ENCODE results near the gene CNNM4.

Gene CNNM4

DNA sequence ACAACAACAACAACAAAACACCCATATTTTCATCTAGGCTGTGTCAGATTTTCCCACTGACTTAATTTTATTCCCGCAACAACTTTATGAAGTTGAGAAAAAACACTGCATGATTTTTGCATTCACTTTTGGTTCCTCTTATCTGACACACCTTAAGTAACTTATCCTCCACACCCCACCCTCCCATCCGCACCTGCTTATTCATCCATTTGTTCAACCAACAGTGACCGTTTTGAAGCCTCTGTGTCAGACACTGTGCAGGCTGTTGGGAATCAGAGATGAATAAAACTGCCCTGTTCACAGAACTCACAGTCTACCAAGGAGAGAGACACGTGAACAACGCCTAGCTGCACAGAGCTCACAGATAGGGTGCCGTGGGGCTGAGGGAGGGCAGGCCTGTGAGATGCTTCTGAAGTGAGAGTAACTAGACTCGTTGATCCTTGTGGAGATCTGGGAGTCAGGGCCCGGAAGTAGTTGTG lies 7.4 kb downstream of the CNNM4 start:
- TF ChIP-seq, protein P1, sequence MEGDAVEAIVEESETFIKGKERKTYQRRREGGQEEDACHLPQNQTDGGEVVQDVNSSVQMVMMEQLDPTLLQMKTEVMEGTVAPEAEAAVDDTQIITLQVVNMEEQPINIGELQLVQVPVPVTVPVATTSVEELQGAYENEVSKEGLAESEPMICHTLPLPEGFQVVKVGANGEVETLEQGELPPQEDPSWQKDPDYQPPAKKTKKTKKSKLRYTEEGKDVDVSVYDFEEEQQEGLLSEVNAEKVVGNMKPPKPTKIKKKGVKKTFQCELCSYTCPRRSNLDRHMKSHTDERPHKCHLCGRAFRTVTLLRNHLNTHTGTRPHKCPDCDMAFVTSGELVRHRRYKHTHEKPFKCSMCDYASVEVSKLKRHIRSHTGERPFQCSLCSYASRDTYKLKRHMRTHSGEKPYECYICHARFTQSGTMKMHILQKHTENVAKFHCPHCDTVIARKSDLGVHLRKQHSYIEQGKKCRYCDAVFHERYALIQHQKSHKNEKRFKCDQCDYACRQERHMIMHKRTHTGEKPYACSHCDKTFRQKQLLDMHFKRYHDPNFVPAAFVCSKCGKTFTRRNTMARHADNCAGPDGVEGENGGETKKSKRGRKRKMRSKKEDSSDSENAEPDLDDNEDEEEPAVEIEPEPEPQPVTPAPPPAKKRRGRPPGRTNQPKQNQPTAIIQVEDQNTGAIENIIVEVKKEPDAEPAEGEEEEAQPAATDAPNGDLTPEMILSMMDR (IDR thresholded peaks at IDR 0.05; ENCODE audit: extremely low read depth, missing control alignments) = no peak
- DNase-seq (ENCODE audit: low spot score) = peak; percentile 46

DNA sequence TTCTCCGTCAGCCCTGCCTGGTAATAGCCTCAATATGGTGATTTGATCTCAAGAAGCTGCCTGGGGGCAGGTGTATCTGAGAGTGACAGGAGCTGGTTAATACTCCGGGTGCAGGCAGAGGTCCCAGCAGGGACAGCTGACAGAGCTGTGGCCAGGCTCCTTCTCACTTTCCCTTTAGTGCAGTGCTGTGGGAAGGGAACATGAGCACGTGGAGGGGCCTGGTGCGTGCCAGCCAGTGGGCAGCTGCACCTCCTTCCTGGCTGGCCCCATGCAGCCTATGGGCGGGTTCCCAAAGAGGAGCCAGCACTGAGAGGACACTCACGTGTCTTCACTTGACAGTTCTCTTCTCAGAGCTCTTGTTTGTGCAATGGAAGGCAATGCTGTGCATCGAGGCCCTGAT lies 9.1 kb downstream of the CNNM4 start:
- TF ChIP-seq, protein P1 (IDR thresholded peaks at IDR 0.05; ENCODE audit: extremely low read depth, missing control alignments) = no peak
- DNase-seq (ENCODE audit: low spot score) = no peak

DNA sequence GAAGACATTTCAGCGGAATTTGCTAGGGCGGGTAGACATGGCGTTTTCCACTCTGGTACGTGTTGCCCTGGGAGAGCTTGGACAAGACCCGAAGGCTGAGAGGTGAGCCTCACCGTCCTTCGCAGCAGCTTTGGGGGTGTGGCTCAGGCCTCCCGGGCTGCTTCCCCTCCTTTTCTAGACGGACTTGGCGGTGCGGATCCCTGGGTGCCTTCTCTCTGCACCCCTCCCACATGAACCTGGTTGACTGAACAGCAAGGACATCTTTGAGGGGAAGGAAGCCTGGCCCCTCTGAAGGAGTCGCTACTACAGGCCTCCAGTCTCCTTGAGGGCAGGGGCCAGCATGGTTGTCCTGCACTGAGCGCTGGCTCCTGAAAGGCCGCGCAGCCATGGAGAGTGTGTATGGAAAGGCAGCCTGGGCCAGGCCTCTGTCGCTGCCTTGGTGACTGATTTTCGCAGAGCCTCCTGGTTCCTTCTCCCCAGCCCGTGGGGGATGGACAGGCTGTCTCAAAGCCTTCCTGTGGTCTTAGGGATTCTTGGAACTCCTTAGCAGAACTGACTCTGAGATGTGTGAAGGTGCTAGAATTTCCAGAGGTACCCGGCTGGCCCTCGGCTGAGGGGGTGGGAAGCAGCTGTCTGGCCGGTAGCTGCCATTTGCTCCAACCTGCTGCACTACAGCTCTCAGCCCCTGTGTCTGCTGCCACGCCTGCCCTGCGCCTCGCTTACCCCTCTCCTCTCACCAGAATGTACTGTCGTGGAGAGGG lies 9.9 kb downstream of the CNNM4 start:
- TF ChIP-seq, protein P1 (IDR thresholded peaks at IDR 0.05; ENCODE audit: extremely low read depth, missing control alignments) = no peak
- DNase-seq (ENCODE audit: low spot score) = no peak

DNA sequence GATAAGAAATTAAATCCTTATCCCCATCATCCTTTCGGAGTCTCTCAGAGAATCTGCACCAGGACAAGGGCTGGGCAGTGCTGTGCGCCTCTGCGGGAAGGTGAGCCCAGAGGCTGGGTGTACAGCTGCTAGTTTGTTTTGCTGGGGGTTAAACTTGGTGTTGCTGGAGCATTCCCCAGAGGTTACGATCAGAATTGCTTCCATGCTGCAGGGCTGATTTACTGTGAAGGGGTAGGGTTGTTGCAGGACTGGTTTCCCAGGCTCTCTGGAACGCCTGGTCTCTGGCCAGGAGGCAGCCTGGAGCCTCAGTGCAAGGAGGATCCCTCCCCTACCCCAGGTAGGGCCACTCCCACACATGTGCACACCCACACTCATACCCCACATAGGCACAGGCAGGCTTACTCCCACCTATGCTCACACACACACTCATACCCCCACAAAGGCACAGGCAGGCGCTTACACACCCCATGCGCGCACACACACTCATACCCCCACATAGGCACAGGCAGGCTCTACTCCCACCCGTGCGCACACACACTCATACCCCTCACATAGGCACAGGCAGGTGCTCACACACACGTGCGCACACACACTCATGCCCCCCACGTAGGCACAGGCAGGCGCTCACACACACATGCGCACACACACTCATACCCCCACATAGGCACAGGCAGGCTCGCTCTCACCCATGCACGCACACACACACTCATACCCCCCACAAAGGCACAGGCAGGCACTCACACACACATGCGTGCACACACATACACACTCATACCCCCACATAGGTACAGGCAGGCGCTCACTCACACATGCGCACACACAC lies 11.3 kb downstream of the CNNM4 start:
- no peak for DNase-seq (ENCODE audit: low spot score)
- TF ChIP-seq, protein P1 (IDR thresholded peaks at IDR 0.05; ENCODE audit: extremely low read depth, missing control alignments) = no peak

DNA sequence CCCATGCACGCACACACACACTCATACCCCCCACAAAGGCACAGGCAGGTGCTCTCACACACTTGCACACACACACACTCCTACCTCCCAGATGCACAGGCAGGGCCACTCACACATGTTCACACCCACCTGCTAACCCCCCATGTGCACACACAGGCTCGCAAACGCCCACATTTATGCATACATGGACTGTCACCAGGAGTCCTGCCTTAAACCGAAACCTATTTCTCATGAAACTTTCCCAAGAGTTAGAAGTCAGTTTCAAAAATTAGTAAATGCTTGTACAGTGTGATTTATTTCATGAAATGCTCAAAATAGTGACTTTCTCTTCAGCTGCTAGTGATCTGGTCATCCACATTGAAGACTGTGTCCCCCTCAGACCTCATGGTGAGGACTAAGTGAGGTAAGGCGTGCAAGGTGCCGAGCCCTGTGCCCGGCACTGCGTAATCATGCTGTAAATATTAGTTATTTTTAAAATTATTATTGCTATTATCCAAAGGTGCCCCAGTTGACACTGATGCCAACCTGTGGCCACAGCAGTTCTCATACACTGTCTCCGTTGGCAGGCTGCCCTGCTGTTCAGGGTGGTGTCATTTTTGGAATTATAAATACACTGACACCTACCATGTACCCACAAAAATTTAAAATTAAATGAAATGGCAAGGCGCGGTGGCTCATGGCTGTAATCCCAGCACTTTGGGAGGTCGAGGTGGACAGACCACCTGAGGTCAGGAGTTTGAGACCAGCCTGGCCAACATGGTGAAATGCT lies 12.4 kb downstream of the CNNM4 start:
- DNase-seq (ENCODE audit: low spot score) = peak; percentile 64
- TF ChIP-seq, protein P1 (IDR thresholded peaks at IDR 0.05; ENCODE audit: extremely low read depth, missing control alignments) = no peak

DNA sequence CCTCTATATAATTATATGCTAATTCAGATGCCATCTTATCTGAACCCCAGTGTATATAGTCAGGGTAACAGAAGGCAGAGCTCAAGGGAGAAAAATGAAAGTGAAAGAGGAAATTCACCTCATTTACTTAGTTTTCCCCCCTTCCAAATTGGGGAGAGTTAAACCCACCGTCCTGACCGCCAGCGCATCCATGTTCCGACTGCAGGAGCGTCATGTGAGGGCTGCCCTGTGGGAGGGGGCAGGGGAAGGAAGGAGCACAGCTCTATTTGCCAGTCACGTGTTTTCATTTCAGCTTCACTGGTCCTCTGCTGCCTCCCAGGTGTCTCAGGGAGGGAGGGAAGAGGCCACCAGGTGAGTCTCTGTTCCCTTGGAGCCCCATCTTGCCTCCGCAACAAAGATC lies 13.2 kb downstream of the CNNM4 start:
- no peak for DNase-seq (ENCODE audit: low spot score)
- TF ChIP-seq, protein P1 (IDR thresholded peaks at IDR 0.05; ENCODE audit: extremely low read depth, missing control alignments) = no peak

All from GM20000 (cell line).